IMR-90 (cell line): Measurements from ENCODE around the gene NFASC. TPM values are rescaled to one million over a fixed set of nuclear protein-coding genes. Genes with fewer than 3 reads are reported as not detected.

ENCODE experiments used
- ATAC-seq: fragments of 200-7000 bp; cut with Tn5 transposase; 2 replicates; pipeline ENCODE4 v1.9.1; 2020; ENCODE audit warnings: low read depth, mild to moderate bottlenecking, moderate library complexity
- BruUV-seq: library from RNA; stranded (reverse); fragments of 400-500 nt; replicated peaks from 2 replicates; lab custom pipeline; 2021; lab: Mats Ljungman, UMichigan
- CTCF ChIA-PET: fragments of 300-600 bp; formaldehyde crosslinking; extraction: SDS; loops from one replicate; lab custom pipeline; 2021; ENCODE audit warnings: antibody characterized with exemption; lab: Yijun Ruan, JAX
- POLR2A ChIA-PET: fragments of 300-600 bp; sonication (Branson Sonifier 250); formaldehyde crosslinking; loops from one replicate; lab custom pipeline; 2022; ENCODE audit warnings: antibody characterized with exemption; ENCODE audit not compliant: unreplicated experiment; lab: Charles Lee
- DNase-seq: peaks from one replicate; pipeline ENCODE4 v3.0.0; 2013
- H2AFZ ChIP-seq: replicated peaks from 2 replicates; pipeline ENCODE3; 2013; ENCODE audit warnings: low read length, mild to moderate bottlenecking; ENCODE audit not compliant: poor library complexity
- H2AK5ac ChIP-seq: 2 replicates; pipeline ENCODE4 v1.6.1; 2013; ENCODE audit warnings: low read depth, low read length, inconsistent platforms
- H2AK9ac ChIP-seq: replicated peaks from 2 replicates; pipeline ENCODE3; 2013; ENCODE audit warnings: mild to moderate bottlenecking, low read depth, low read length, moderate library complexity; ENCODE audit not compliant: poor library complexity
- H2BK120ac ChIP-seq: 2 replicates; pipeline ENCODE4 v1.6.1; 2013; ENCODE audit warnings: low read depth, low read length, inconsistent platforms
- H2BK15ac ChIP-seq: 3 replicates; pipeline ENCODE4 v1.6.1; 2013; ENCODE audit warnings: low read depth, low read length, inconsistent platforms
- H2BK20ac ChIP-seq: 2 replicates; pipeline ENCODE4 v1.6.1; 2013; ENCODE audit warnings: low read depth, mild to moderate bottlenecking, inconsistent platforms, low read length, moderate library complexity
- H2BK5ac ChIP-seq: 2 replicates; pipeline ENCODE4 v1.6.1; 2013; ENCODE audit warnings: mild to moderate bottlenecking, low read depth, low read length, inconsistent platforms; ENCODE audit not compliant: poor library complexity, severe bottlenecking
- H3K14ac ChIP-seq: replicated peaks from 2 replicates; pipeline ENCODE4 v1.6.1; 2013; ENCODE audit warnings: low read depth, low read length, inconsistent platforms
- H3K18ac ChIP-seq: 2 replicates; pipeline ENCODE4 v1.6.1; 2013; ENCODE audit warnings: low read depth, low read length, control low read depth
- H3K23ac ChIP-seq: 2 replicates; pipeline ENCODE4 v1.6.1; 2013; ENCODE audit warnings: low read depth, low read length, inconsistent platforms
- H3K27ac ChIP-seq: 2 replicates; pipeline ENCODE4 v1.5.1; 2013; ENCODE audit warnings: mild to moderate bottlenecking, control low read depth, low read length; ENCODE audit not compliant: insufficient read depth
- H3K27me3 ChIP-seq: 2 replicates; pipeline ENCODE4 v1.6.1; 2013; ENCODE audit warnings: low read length; ENCODE audit not compliant: control insufficient read depth, insufficient read depth
- H3K36me3 ChIP-seq: 2 replicates; pipeline ENCODE4 v1.6.1; 2013; ENCODE audit warnings: low read length, mixed read lengths; ENCODE audit not compliant: control insufficient read depth, insufficient read depth
- H3K4ac ChIP-seq: 2 replicates; pipeline ENCODE4 v1.6.1; 2013; ENCODE audit warnings: low read depth, low read length, inconsistent platforms
- H3K4me1 ChIP-seq: 2 replicates; pipeline ENCODE4 v1.6.1; 2013; ENCODE audit warnings: low read length, mixed read lengths; ENCODE audit not compliant: control insufficient read depth, insufficient read depth
- H3K4me2 ChIP-seq: 2 replicates; pipeline ENCODE4 v1.6.1; 2013; ENCODE audit warnings: low read depth, mild to moderate bottlenecking, control low read depth, low read length, moderate library complexity
- H3K4me3 ChIP-seq: 2 replicates; pipeline ENCODE4 v1.5.1; 2013; ENCODE audit warnings: low read depth, mild to moderate bottlenecking, control low read depth, low read length, moderate library complexity; ENCODE audit not compliant: insufficient read depth
- H3K56ac ChIP-seq: 2 replicates; pipeline ENCODE4 v1.6.1; 2013; ENCODE audit warnings: low read length, inconsistent platforms; ENCODE audit not compliant: insufficient read depth; ENCODE audit errors: extremely low read depth
- H3K79me1 ChIP-seq, 2 experiments: 2 replicates each; pipeline ENCODE4 v1.6.1; 2013; ENCODE audit warnings: low read length in 2 of 2, inconsistent platforms in 1 of 2, low read depth in 1 of 2
- H3K9ac ChIP-seq: 2 replicates; pipeline ENCODE4 v1.6.1; 2013; ENCODE audit warnings: low read depth, low read length, control low read depth
- H3K9me1 ChIP-seq: 2 replicates; pipeline ENCODE4 v1.6.1; 2013; ENCODE audit warnings: low read length, inconsistent platforms; ENCODE audit not compliant: insufficient read depth
- H3K9me3 ChIP-seq: 2 replicates; pipeline ENCODE4 v1.6.1; 2013; ENCODE audit warnings: low read length; ENCODE audit not compliant: control insufficient read depth, insufficient read depth
- H4K20me1 ChIP-seq: 2 replicates; pipeline ENCODE4 v1.6.1; 2013; ENCODE audit warnings: low read length, inconsistent platforms; ENCODE audit not compliant: insufficient read depth
- H4K5ac ChIP-seq: 2 replicates; pipeline ENCODE4 v1.6.1; 2013; ENCODE audit warnings: mild to moderate bottlenecking, low read depth, low read length, control low read depth
- H4K8ac ChIP-seq, 2 experiments: 2 replicates each; pipeline ENCODE4 v1.6.1; 2013; ENCODE audit warnings: low read depth in 2 of 2, low read length in 2 of 2, control low read depth in 1 of 2, inconsistent platforms in 1 of 2
- H4K91ac ChIP-seq: 2 replicates; pipeline ENCODE4 v1.6.1; 2013; ENCODE audit warnings: low read depth, low read length, inconsistent platforms; ENCODE audit not compliant: insufficient read depth
- BHLHE40 ChIP-seq: fragments of 150-350 bp; IDR thresholded peaks from 2 replicates; pipeline ENCODE4 v1.6.1; 2016; ENCODE audit warnings: mild to moderate bottlenecking, low read depth, low read length
- CEBPB ChIP-seq: IDR thresholded peaks from 2 replicates; pipeline ENCODE4 v1.6.1; 2012; ENCODE audit warnings: low read depth, low read length, improper control_type of control experiment
- CHD1 ChIP-seq: IDR thresholded peaks from 2 replicates; pipeline ENCODE4 v1.6.1; 2012; ENCODE audit warnings: low read depth, low read length, improper control_type of control experiment
- CTCF ChIP-seq: conservative IDR thresholded peaks from 2 replicates; pipeline ENCODE4 v1.5.1; 2012; ENCODE audit warnings: mild to moderate bottlenecking, low read depth, low read length, improper control_type of control experiment
- FOS ChIP-seq: fragments of 150-350 bp; IDR thresholded peaks from 2 replicates; pipeline ENCODE4 v1.6.1; 2016; ENCODE audit warnings: low read depth, low read length
- MAFK ChIP-seq: IDR thresholded peaks from 2 replicates; pipeline ENCODE4 v1.6.1; 2012; ENCODE audit warnings: low read depth, low read length, improper control_type of control experiment
- MAZ ChIP-seq: IDR thresholded peaks from 2 replicates; pipeline ENCODE4 v1.6.1; 2012; ENCODE audit warnings: low read depth, mild to moderate bottlenecking, low read length, improper control_type of control experiment, moderate library complexity, borderline replicate concordance
- MXI1 ChIP-seq: IDR thresholded peaks from 2 replicates; pipeline ENCODE4 v1.6.1; 2012; ENCODE audit warnings: low read depth, mild to moderate bottlenecking, low read length, moderate library complexity, borderline replicate concordance
- NFE2L2 ChIP-seq: fragments of 150-350 bp; IDR thresholded peaks from 2 replicates; pipeline ENCODE4 v1.6.1; 2016; ENCODE audit warnings: low read depth, mild to moderate bottlenecking, low read length
- POLR2A ChIP-seq: IDR thresholded peaks from 2 replicates; pipeline ENCODE4 v1.6.1; 2012; ENCODE audit warnings: mild to moderate bottlenecking, low read depth, low read length
- RAD21 ChIP-seq: IDR thresholded peaks from 2 replicates; pipeline ENCODE4 v1.6.1; 2012; ENCODE audit warnings: low read length, improper control_type of control experiment
- RCOR1 ChIP-seq: IDR thresholded peaks from 2 replicates; pipeline ENCODE4 v1.6.1; 2012; ENCODE audit warnings: mild to moderate bottlenecking, low read length, improper control_type of control experiment; ENCODE audit not compliant: insufficient replicate concordance
- RFX5 ChIP-seq: IDR thresholded peaks from 2 replicates; pipeline ENCODE4 v1.8.0; 2012; ENCODE audit warnings: low read depth, mild to moderate bottlenecking, low read length, moderate library complexity
- SMC3 ChIP-seq: fragments of 150-350 bp; IDR thresholded peaks from 2 replicates; pipeline ENCODE4 v1.6.1; 2016; ENCODE audit warnings: low read depth, mild to moderate bottlenecking, antibody characterized with exemption, low read length, moderate library complexity
- USF2 ChIP-seq: fragments of 150-350 bp; IDR thresholded peaks from 2 replicates; pipeline ENCODE4 v1.6.1; 2017; ENCODE audit warnings: mild to moderate bottlenecking, antibody characterized with exemption, low read length, low read depth
- WGBS, 2 experiments: methylation state at CpG; one replicate each; pipeline versions ENCODE4 v1.1.5 to v1.1.7; 2013; ENCODE audit warnings: missing lambda C conversion rate in 2 of 2; ENCODE audit not compliant: insufficient read length in 1 of 2; ENCODE audit errors: extremely low coverage in 2 of 2; 5-methylcytosine and 5-hydroxymethylcytosine counted together
- dilution Hi-C: fragments of 300-500 bp; cut with HindIII; formaldehyde crosslinking; loops from one replicate; pipeline ENCODE4 v1.14.3; 2018; ENCODE audit warnings: low sequenced_read_pairs; ENCODE audit not compliant: unreplicated experiment
- in situ Hi-C: fragments of 300-500 bp; cut with MboI; formaldehyde crosslinking; loops from 3 replicates; pipeline ENCODE4 v1.14.3; 2019; ENCODE audit warnings: low sequenced_read_pairs, inconsistent platforms, mixed read lengths
- intact Hi-C: fragments of 100-400 bp; cut with micrococcal nuclease; formaldehyde crosslinking; loops from 2 replicates; pipeline ENCODE4 v1.10.0; 2022
- polyA plus RNA-seq, 3 experiments: library from polyadenylated mRNA; depleted of rRNA; stranded (reverse); fragments of >200 nt; gene quantifications; 2 replicates each; pipeline ENCODE4 v1.2.3, GENCODE V29; 2012; ENCODE audit warnings: low replicate concordance in 1 of 3
- total RNA-seq: library from RNA; depleted of rRNA; stranded (reverse); fragments of >200 nt; gene quantifications from 2 replicates; pipeline ENCODE4 v1.2.3, GENCODE V29; 2012
- TF ChIP-seq, protein P1 (sequence below): fragments of 150-350 bp; IDR thresholded peaks from 2 replicates; pipeline ENCODE4 v1.6.1; 2016; ENCODE audit warnings: low read depth, mild to moderate bottlenecking, low read length, moderate library complexity, borderline replicate concordance

NFASC gene
- total and polyA plus RNA-seq, 2 of the 4 experiments (the other 2 are of a cell fraction), result 0.18 to 0.79 TPM

DNA sequence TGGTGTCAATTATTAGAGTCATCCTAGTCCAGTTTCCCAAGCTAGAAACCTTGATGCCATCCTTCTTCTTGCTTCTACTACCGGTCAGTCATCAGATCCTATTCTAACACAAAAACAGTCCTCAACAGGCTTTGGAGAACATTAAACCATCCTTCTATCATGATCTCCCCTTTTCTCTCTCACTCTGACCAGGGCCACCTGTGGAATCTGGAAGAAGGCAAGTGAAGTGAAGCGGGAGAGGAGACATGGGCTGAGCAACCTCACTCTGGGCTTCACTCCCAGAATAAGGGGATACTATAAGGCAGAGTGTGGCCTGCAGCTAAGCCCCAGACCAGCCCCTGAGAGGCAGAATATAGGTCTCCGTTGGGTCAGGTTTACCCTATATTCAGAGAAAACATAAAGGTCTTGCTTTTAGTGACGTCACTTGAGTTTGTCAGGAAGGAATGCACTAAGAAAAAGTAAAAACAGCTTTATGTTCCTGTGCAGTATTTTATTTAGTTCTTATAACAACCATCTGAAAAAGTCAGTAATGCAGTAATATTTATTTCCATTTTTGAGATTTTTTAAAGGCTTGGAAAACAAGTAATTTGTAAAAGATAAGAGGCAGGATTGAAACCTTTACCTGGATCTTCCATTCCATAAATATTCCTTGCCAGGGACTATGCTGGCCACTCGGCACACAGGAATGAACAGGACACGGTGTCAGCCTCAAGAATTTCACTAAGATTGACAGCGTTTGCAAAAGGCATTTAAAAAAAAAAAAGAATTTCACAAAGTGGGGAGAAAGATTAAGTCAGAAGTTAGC lies 61.3 kb downstream of the NFASC start:
- DNase-seq, result no peak
- intact Hi-C loops (no loop called here), in situ Hi-C loops (no loop called here), dilution Hi-C loops (no loop called here)
- H3K4ac ChIP-seq, result no peak overlapping the region
- H3K27ac ChIP-seq, result no peak overlapping the region
- H2BK15ac ChIP-seq, result no peak overlapping the region
- H3K9me3 ChIP-seq, result no peaks in the 10 kb centered on the region
- no peak overlapping the region for H2AK9ac ChIP-seq
- H2BK5ac ChIP-seq, result no peak overlapping the region
- H4K8ac ChIP-seq, result no peak overlapping the region
- H3K14ac ChIP-seq, result no peak overlapping the region
- WGBS, 2 experiments, result no CpG with 5 or more reads among the region's 7 CpGs
- no peaks in the 10 kb centered on the region for H3K4me1 ChIP-seq
- peaks cover 15% of the 10 kb centered on the region for H3K27me3 ChIP-seq
- H3K23ac ChIP-seq, result no peak overlapping the region
- no peak overlapping the region for H3K4me3 ChIP-seq
- no peak overlapping the region for H3K18ac ChIP-seq
- no peaks in the 10 kb centered on the region for H4K20me1 ChIP-seq
- no peak overlapping the region for H3K56ac ChIP-seq
- no peak overlapping the region for H2AFZ ChIP-seq
- TF ChIP-seq POLR2A (no peak), MXI1 (no peak), MAFK (no peak), CHD1 (no peak), CEBPB (no peak), RCOR1 (no peak), BHLHE40 (no peak), MAZ (no peak), USF2 (no peak), SMC3 (no peak), CTCF (no peak), RAD21 (no peak), RFX5 (no peak), NFE2L2 (no peak), FOS (no peak)
- TF ChIP-seq, protein P1, sequence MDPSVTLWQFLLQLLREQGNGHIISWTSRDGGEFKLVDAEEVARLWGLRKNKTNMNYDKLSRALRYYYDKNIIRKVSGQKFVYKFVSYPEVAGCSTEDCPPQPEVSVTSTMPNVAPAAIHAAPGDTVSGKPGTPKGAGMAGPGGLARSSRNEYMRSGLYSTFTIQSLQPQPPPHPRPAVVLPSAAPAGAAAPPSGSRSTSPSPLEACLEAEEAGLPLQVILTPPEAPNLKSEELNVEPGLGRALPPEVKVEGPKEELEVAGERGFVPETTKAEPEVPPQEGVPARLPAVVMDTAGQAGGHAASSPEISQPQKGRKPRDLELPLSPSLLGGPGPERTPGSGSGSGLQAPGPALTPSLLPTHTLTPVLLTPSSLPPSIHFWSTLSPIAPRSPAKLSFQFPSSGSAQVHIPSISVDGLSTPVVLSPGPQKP, result no peak
- H3K9ac ChIP-seq, result no peak overlapping the region
- H2BK120ac ChIP-seq, result no peak overlapping the region
- no peaks in the 10 kb centered on the region for H3K79me1 ChIP-seq
- CTCF ChIA-PET, result no interaction called here
- H3K9me1 ChIP-seq, result no peaks in the 10 kb centered on the region
- no peaks in the 10 kb centered on the region for H3K36me3 ChIP-seq
- POLR2A ChIA-PET, result no interaction called here
- ATAC-seq, result no peak
- no peak overlapping the region for H2AK5ac ChIP-seq
- no TSS peak for BruUV-seq
- no peak overlapping the region for H2BK20ac ChIP-seq
- H4K91ac ChIP-seq, result no peak overlapping the region
- H4K5ac ChIP-seq, result no peak overlapping the region
- H3K4me2 ChIP-seq, result no peak overlapping the region
